ENCODE data around the gene TMEM238L. TPM values are rescaled to one million over a fixed set of nuclear protein-coding genes. Genes with fewer than 3 reads are reported as not detected.

The TMEM238L gene
- total and polyA plus RNA-seq, 2 of the 4 experiments (the other 2 are of a cell fraction): not detected

GRCh38 chr17:10845388-10845751 is 41.5 kb upstream of the TMEM238L start:
- CTCF ChIA-PET: interaction anchor here (0.6 to 2.0 kb wide), 8 partner anchors 11 to 1180 kb away, joined by 3 to 16 read pairs (median 4); no protein-coding TSS in a partner anchor

More at GRCh38 chr17:10845388-10845751, 41.5 kb upstream of the TMEM238L start:
- H2AK9ac ChIP-seq (replicated peaks; ENCODE audit: low read depth, low read length, poor library complexity): no peak overlapping the region
- POLR2A ChIA-PET (ENCODE audit: unreplicated experiment): interaction anchor here (0.6 kb wide), 1 partner anchor 142 kb away, joined by 8 read pairs; no protein-coding TSS in a partner anchor
- dilution Hi-C loops (cut with HindIII; ENCODE audit: low sequenced_read_pairs, unreplicated experiment): no loop called here
- no peak overlapping the region for H2BK120ac ChIP-seq (ENCODE audit: low read depth, low read length)
- H2BK20ac ChIP-seq (ENCODE audit: low read depth, low read length): no peak overlapping the region
- H2AFZ ChIP-seq (replicated peaks; ENCODE audit: low read length, poor library complexity): peak overlapping the region; percentile 82
- no peaks in the 10 kb centered on the region for H3K9me1 ChIP-seq (ENCODE audit: insufficient read depth, low read length)
- H3K27ac ChIP-seq (ENCODE audit: insufficient read depth, low read length): no peak overlapping the region
- no peak overlapping the region for H3K4me3 ChIP-seq (ENCODE audit: insufficient read depth, low read depth, low read length)
- H3K56ac ChIP-seq (ENCODE audit: extremely low read depth, insufficient read depth, low read length): no peak overlapping the region
- H3K36me3 ChIP-seq (ENCODE audit: control insufficient read depth, insufficient read depth, low read length): no peaks in the 10 kb centered on the region
- no peak overlapping the region for H3K9ac ChIP-seq (ENCODE audit: low read depth, low read length)
- no peak overlapping the region for H3K4me2 ChIP-seq (ENCODE audit: low read depth, low read length)
- BruUV-seq (replicated peaks): no TSS peak
- WGBS, 2 experiments (ENCODE audit: extremely low coverage in 2 of 2, insufficient read length in 1 of 2): no CpG with 5 or more reads among the region's 6 CpGs
- H3K18ac ChIP-seq (ENCODE audit: low read depth, low read length): no peak overlapping the region
- H4K20me1 ChIP-seq (ENCODE audit: insufficient read depth, low read length): no peaks in the 10 kb centered on the region
- no peak for ATAC-seq (ENCODE audit: low read depth)
- in situ Hi-C loops (cut with MboI; ENCODE audit: low sequenced_read_pairs): loop anchor here (5.0 kb wide), 1 partner anchor 108 kb away; no protein-coding TSS in a partner anchor
- H3K27me3 ChIP-seq (ENCODE audit: control insufficient read depth, insufficient read depth, low read length): peaks cover 2% of the 10 kb centered on the region; the same call in 1 of the 2 replicates
- H4K5ac ChIP-seq (ENCODE audit: low read depth, low read length): no peak overlapping the region
- no peak overlapping the region for H3K14ac ChIP-seq (replicated peaks; ENCODE audit: low read depth, low read length)
- no peak overlapping the region for H4K91ac ChIP-seq (ENCODE audit: insufficient read depth, low read depth, low read length)
- TF ChIP-seq CEBPB (IDR thresholded peaks at IDR 0.05; ENCODE audit: low read depth, low read length): no peak
- no peak overlapping the region for H3K4ac ChIP-seq (ENCODE audit: low read depth, low read length)
- no peaks in the 10 kb centered on the region for H3K79me1 ChIP-seq (ENCODE audit: low read depth in 1 of 2, low read length in 2 of 2)
- intact Hi-C loops (cut with micrococcal nuclease): loop anchor here (1.0 kb wide), 3 partner anchors 108 to 214 kb away; no protein-coding TSS in a partner anchor
- H2AK5ac ChIP-seq (ENCODE audit: low read depth, low read length): no peak overlapping the region
- no peak overlapping the region for H3K23ac ChIP-seq (ENCODE audit: low read depth, low read length)
- DNase-seq: no peak
- H2BK5ac ChIP-seq (ENCODE audit: low read depth, low read length, poor library complexity, severe bottlenecking): no peak overlapping the region
- H4K8ac ChIP-seq (ENCODE audit: low read depth in 2 of 2, low read length in 2 of 2): no peak overlapping the region
- H2BK15ac ChIP-seq (ENCODE audit: low read depth, low read length): no peak overlapping the region
- no peaks in the 10 kb centered on the region for H3K9me3 ChIP-seq (ENCODE audit: control insufficient read depth, insufficient read depth, low read length)
- H3K4me1 ChIP-seq (ENCODE audit: control insufficient read depth, insufficient read depth, low read length): no peaks in the 10 kb centered on the region

All from IMR-90 (cell line).